Measurements from ENCODE around the gene GRK7.

GRCh38 chr3:141783632-141784031 is 20.4 kb downstream of the GRK7 start:
- no peak for TF ChIP-seq YY1 (IDR thresholded peaks at IDR 0.05; ENCODE audit: insufficient read depth, insufficient read length)
- TF ChIP-seq ZNF274 (IDR thresholded peaks at IDR 0.05; ENCODE audit: low read depth, low read length) = no peak
